IMR-90 (cell line): ENCODE results near the gene SLC38A3. TPM values are rescaled to one million over a fixed set of nuclear protein-coding genes. Genes with fewer than 3 reads are reported as not detected.

Experiments
- ATAC-seq: fragments of 200-7000 bp; cut with Tn5 transposase; 2 replicates; pipeline ENCODE4 v1.9.1; 2020; ENCODE audit warnings: low read depth, mild to moderate bottlenecking, moderate library complexity
- BruUV-seq: library from RNA; stranded (reverse); fragments of 400-500 nt; replicated peaks from 2 replicates; lab custom pipeline; 2021; lab: Mats Ljungman, UMichigan
- CTCF ChIA-PET: fragments of 300-600 bp; formaldehyde crosslinking; extraction: SDS; loops from one replicate; lab custom pipeline; 2021; ENCODE audit warnings: antibody characterized with exemption; lab: Yijun Ruan, JAX
- POLR2A ChIA-PET: fragments of 300-600 bp; sonication (Branson Sonifier 250); formaldehyde crosslinking; loops from one replicate; lab custom pipeline; 2022; ENCODE audit warnings: antibody characterized with exemption; ENCODE audit not compliant: unreplicated experiment; lab: Charles Lee
- DNase-seq: peaks from one replicate; pipeline ENCODE4 v3.0.0; 2013
- H2AFZ ChIP-seq: replicated peaks from 2 replicates; pipeline ENCODE3; 2013; ENCODE audit warnings: low read length, mild to moderate bottlenecking; ENCODE audit not compliant: poor library complexity
- H2AK5ac ChIP-seq: 2 replicates; pipeline ENCODE4 v1.6.1; 2013; ENCODE audit warnings: low read depth, low read length, inconsistent platforms
- H2AK9ac ChIP-seq: replicated peaks from 2 replicates; pipeline ENCODE3; 2013; ENCODE audit warnings: mild to moderate bottlenecking, low read depth, low read length, moderate library complexity; ENCODE audit not compliant: poor library complexity
- H2BK120ac ChIP-seq: 2 replicates; pipeline ENCODE4 v1.6.1; 2013; ENCODE audit warnings: low read depth, low read length, inconsistent platforms
- H2BK15ac ChIP-seq: 3 replicates; pipeline ENCODE4 v1.6.1; 2013; ENCODE audit warnings: low read depth, low read length, inconsistent platforms
- H2BK20ac ChIP-seq: 2 replicates; pipeline ENCODE4 v1.6.1; 2013; ENCODE audit warnings: low read depth, mild to moderate bottlenecking, inconsistent platforms, low read length, moderate library complexity
- H2BK5ac ChIP-seq: 2 replicates; pipeline ENCODE4 v1.6.1; 2013; ENCODE audit warnings: mild to moderate bottlenecking, low read depth, low read length, inconsistent platforms; ENCODE audit not compliant: poor library complexity, severe bottlenecking
- H3K14ac ChIP-seq: replicated peaks from 2 replicates; pipeline ENCODE4 v1.6.1; 2013; ENCODE audit warnings: low read depth, low read length, inconsistent platforms
- H3K18ac ChIP-seq: 2 replicates; pipeline ENCODE4 v1.6.1; 2013; ENCODE audit warnings: low read depth, low read length, control low read depth
- H3K23ac ChIP-seq: 2 replicates; pipeline ENCODE4 v1.6.1; 2013; ENCODE audit warnings: low read depth, low read length, inconsistent platforms
- H3K27ac ChIP-seq: 2 replicates; pipeline ENCODE4 v1.5.1; 2013; ENCODE audit warnings: mild to moderate bottlenecking, control low read depth, low read length; ENCODE audit not compliant: insufficient read depth
- H3K27me3 ChIP-seq: 2 replicates; pipeline ENCODE4 v1.6.1; 2013; ENCODE audit warnings: low read length; ENCODE audit not compliant: control insufficient read depth, insufficient read depth
- H3K36me3 ChIP-seq: 2 replicates; pipeline ENCODE4 v1.6.1; 2013; ENCODE audit warnings: low read length, mixed read lengths; ENCODE audit not compliant: control insufficient read depth, insufficient read depth
- H3K4ac ChIP-seq: 2 replicates; pipeline ENCODE4 v1.6.1; 2013; ENCODE audit warnings: low read depth, low read length, inconsistent platforms
- H3K4me1 ChIP-seq: 2 replicates; pipeline ENCODE4 v1.6.1; 2013; ENCODE audit warnings: low read length, mixed read lengths; ENCODE audit not compliant: control insufficient read depth, insufficient read depth
- H3K4me2 ChIP-seq: 2 replicates; pipeline ENCODE4 v1.6.1; 2013; ENCODE audit warnings: low read depth, mild to moderate bottlenecking, control low read depth, low read length, moderate library complexity
- H3K4me3 ChIP-seq: 2 replicates; pipeline ENCODE4 v1.5.1; 2013; ENCODE audit warnings: low read depth, mild to moderate bottlenecking, control low read depth, low read length, moderate library complexity; ENCODE audit not compliant: insufficient read depth
- H3K56ac ChIP-seq: 2 replicates; pipeline ENCODE4 v1.6.1; 2013; ENCODE audit warnings: low read length, inconsistent platforms; ENCODE audit not compliant: insufficient read depth; ENCODE audit errors: extremely low read depth
- H3K79me1 ChIP-seq, 2 experiments: 2 replicates each; pipeline ENCODE4 v1.6.1; 2013; ENCODE audit warnings: low read length in 2 of 2, inconsistent platforms in 1 of 2, low read depth in 1 of 2
- H3K9ac ChIP-seq: 2 replicates; pipeline ENCODE4 v1.6.1; 2013; ENCODE audit warnings: low read depth, low read length, control low read depth
- H3K9me1 ChIP-seq: 2 replicates; pipeline ENCODE4 v1.6.1; 2013; ENCODE audit warnings: low read length, inconsistent platforms; ENCODE audit not compliant: insufficient read depth
- H3K9me3 ChIP-seq: 2 replicates; pipeline ENCODE4 v1.6.1; 2013; ENCODE audit warnings: low read length; ENCODE audit not compliant: control insufficient read depth, insufficient read depth
- H4K20me1 ChIP-seq: 2 replicates; pipeline ENCODE4 v1.6.1; 2013; ENCODE audit warnings: low read length, inconsistent platforms; ENCODE audit not compliant: insufficient read depth
- H4K5ac ChIP-seq: 2 replicates; pipeline ENCODE4 v1.6.1; 2013; ENCODE audit warnings: mild to moderate bottlenecking, low read depth, low read length, control low read depth
- H4K8ac ChIP-seq, 2 experiments: 2 replicates each; pipeline ENCODE4 v1.6.1; 2013; ENCODE audit warnings: low read depth in 2 of 2, low read length in 2 of 2, control low read depth in 1 of 2, inconsistent platforms in 1 of 2
- H4K91ac ChIP-seq: 2 replicates; pipeline ENCODE4 v1.6.1; 2013; ENCODE audit warnings: low read depth, low read length, inconsistent platforms; ENCODE audit not compliant: insufficient read depth
- CHD1 ChIP-seq: IDR thresholded peaks from 2 replicates; pipeline ENCODE4 v1.6.1; 2012; ENCODE audit warnings: low read depth, low read length, improper control_type of control experiment
- MAZ ChIP-seq: IDR thresholded peaks from 2 replicates; pipeline ENCODE4 v1.6.1; 2012; ENCODE audit warnings: low read depth, mild to moderate bottlenecking, low read length, improper control_type of control experiment, moderate library complexity, borderline replicate concordance
- WGBS, 2 experiments: methylation state at CpG; one replicate each; pipeline versions ENCODE4 v1.1.5 to v1.1.7; 2013; ENCODE audit warnings: missing lambda C conversion rate in 2 of 2; ENCODE audit not compliant: insufficient read length in 1 of 2; ENCODE audit errors: extremely low coverage in 2 of 2; 5-methylcytosine and 5-hydroxymethylcytosine counted together
- dilution Hi-C: fragments of 300-500 bp; cut with HindIII; formaldehyde crosslinking; loops from one replicate; pipeline ENCODE4 v1.14.3; 2018; ENCODE audit warnings: low sequenced_read_pairs; ENCODE audit not compliant: unreplicated experiment
- in situ Hi-C: fragments of 300-500 bp; cut with MboI; formaldehyde crosslinking; loops from 3 replicates; pipeline ENCODE4 v1.14.3; 2019; ENCODE audit warnings: low sequenced_read_pairs, inconsistent platforms, mixed read lengths
- intact Hi-C: fragments of 100-400 bp; cut with micrococcal nuclease; formaldehyde crosslinking; loops from 2 replicates; pipeline ENCODE4 v1.10.0; 2022
- polyA plus RNA-seq, 3 experiments: library from polyadenylated mRNA; depleted of rRNA; stranded (reverse); fragments of >200 nt; gene quantifications; 2 replicates each; pipeline ENCODE4 v1.2.3, GENCODE V29; 2012; ENCODE audit warnings: low replicate concordance in 1 of 3
- total RNA-seq: library from RNA; depleted of rRNA; stranded (reverse); fragments of >200 nt; gene quantifications from 2 replicates; pipeline ENCODE4 v1.2.3, GENCODE V29; 2012
- TF ChIP-seq, protein P1 (sequence below): conservative IDR thresholded peaks from 2 replicates; pipeline ENCODE4 v1.5.1; 2012; ENCODE audit warnings: mild to moderate bottlenecking, low read depth, low read length, improper control_type of control experiment

SLC38A3 gene
- total and polyA plus RNA-seq, 2 of the 4 experiments (the other 2 are of a cell fraction) = 0.12 to 0.36 TPM

DNA sequence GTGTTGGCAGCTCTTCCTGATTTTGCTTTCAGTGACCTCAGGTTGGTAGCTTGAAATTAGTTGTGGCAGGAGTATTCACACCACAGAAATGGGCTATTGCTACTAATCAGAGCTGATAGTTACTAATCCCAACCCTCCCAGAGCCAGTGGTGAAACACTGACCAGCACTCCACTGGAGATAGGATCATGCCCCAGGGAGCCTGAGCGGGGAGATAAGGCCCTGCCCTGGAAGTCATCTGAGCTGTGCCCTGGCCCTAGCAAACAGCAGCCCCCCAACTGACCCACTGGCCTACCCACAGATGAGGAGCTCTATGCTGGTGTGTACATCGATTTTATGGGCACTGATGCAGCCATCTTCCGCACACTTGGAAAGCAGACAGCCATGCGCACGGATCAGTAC lies 23.1 kb upstream of the SLC38A3 start:
- Histone ChIP-seq H4K5ac (no peak overlapping the region), H4K8ac (no peak overlapping the region), H3K56ac (no peak overlapping the region), H3K27me3 (no peaks in the 10 kb centered on the region), H3K27ac (no peak overlapping the region), H3K9ac (no peak overlapping the region), H2BK120ac (no peak overlapping the region), H3K4ac (no peak overlapping the region), H2BK5ac (no peak overlapping the region), H2BK15ac (no peak overlapping the region), H4K91ac (no peak overlapping the region), H3K18ac (no peak overlapping the region), H2BK20ac (no peak overlapping the region), H3K9me3 (no peaks in the 10 kb centered on the region), H2AK5ac (no peak overlapping the region), H2AK9ac (no peak overlapping the region), H3K9me1 (no peaks in the 10 kb centered on the region), H3K4me3 (no peak overlapping the region), H3K36me3 (peaks cover 32% of the 10 kb centered on the region), H2AFZ (no peak overlapping the region), H3K23ac (no peak overlapping the region), H3K14ac (no peak overlapping the region), H4K20me1 (no peaks in the 10 kb centered on the region), H3K4me1 (no peaks in the 10 kb centered on the region), H3K4me2 (no peak overlapping the region), H3K79me1 (no peaks in the 10 kb centered on the region)
- ChIA-PET CTCF (no interaction called here), POLR2A (interaction anchor here (0.5 kb wide), 1 partner anchor 65 kb away, joined by 3 read pairs; no protein-coding TSS in a partner anchor)
- in situ Hi-C loops (loop anchor here (5.0 kb wide), 1 partner anchor 60 kb away; no protein-coding TSS in a partner anchor), intact Hi-C loops (no loop called here), dilution Hi-C loops (no loop called here)
- no peak for DNase-seq
- ATAC-seq = no peak
- TF ChIP-seq, protein P1, sequence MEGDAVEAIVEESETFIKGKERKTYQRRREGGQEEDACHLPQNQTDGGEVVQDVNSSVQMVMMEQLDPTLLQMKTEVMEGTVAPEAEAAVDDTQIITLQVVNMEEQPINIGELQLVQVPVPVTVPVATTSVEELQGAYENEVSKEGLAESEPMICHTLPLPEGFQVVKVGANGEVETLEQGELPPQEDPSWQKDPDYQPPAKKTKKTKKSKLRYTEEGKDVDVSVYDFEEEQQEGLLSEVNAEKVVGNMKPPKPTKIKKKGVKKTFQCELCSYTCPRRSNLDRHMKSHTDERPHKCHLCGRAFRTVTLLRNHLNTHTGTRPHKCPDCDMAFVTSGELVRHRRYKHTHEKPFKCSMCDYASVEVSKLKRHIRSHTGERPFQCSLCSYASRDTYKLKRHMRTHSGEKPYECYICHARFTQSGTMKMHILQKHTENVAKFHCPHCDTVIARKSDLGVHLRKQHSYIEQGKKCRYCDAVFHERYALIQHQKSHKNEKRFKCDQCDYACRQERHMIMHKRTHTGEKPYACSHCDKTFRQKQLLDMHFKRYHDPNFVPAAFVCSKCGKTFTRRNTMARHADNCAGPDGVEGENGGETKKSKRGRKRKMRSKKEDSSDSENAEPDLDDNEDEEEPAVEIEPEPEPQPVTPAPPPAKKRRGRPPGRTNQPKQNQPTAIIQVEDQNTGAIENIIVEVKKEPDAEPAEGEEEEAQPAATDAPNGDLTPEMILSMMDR = no peak
- TF ChIP-seq CHD1 = no peak
- no peak for TF ChIP-seq MAZ
- BruUV-seq = no TSS peak
- 100% methylated on average over 4 of the region's 5 CpGs; no CpG with 5 or more reads in 1 of the 2 experiments for WGBS, 2 experiments
